KOPT-K1 (cell line): ENCODE measurements around the gene HLA-F.

Source experiments
- H3K27ac ChIP-seq: fragments of 200-600 bp; sonication (generic); 2 replicates; pipeline ENCODE4 v1.5.1; 2016; ENCODE audit warnings: antibody characterized with exemption, mild to moderate bottlenecking, low read depth, low read length; ENCODE audit not compliant: poor library complexity, severe bottlenecking
- H3K36me3 ChIP-seq: fragments of 200-600 bp; sonication (generic); 2 replicates; pipeline ENCODE4 v1.5.1; 2017; ENCODE audit warnings: antibody characterized with exemption, mild to moderate bottlenecking, low read length, moderate library complexity; ENCODE audit not compliant: insufficient read depth
- H3K9me3 ChIP-seq: fragments of 200-600 bp; sonication (generic); 2 replicates; pipeline ENCODE4 v1.5.1; 2017; ENCODE audit warnings: antibody characterized with exemption, low read length, mild to moderate bottlenecking; ENCODE audit not compliant: insufficient read depth, poor library complexity, severe bottlenecking

Gene HLA-F

GRCh38 chr6:29708432-29709179 is 14.6 kb upstream of the HLA-F start:
- no peaks in the 10 kb centered on the region for H3K9me3 ChIP-seq
- H3K27ac ChIP-seq, result no peak overlapping the region
- no peaks in the 10 kb centered on the region for H3K36me3 ChIP-seq

DNA sequence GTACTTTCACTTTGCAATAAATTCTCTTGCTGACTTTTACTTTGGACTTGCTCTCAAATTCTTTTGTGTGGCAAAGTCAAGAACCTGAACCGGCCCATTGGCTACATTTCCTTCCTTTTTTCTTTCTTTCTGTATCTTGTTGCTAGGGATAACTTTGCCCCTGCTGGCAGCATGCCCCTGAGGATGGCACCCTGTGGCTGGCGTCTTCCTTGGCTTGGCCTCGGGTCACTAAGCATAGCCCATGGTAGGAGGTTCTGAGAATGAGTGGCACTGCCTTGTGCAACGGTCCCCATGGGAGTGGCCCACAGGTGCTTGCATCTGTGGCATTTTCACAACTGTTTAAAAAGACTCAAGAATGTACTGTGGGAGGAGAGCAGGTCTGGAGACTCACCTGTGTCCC is 14.0 kb upstream of the HLA-F start:
- Histone ChIP-seq H3K36me3 (no peaks in the 10 kb centered on the region), H3K27ac (no peak overlapping the region), H3K9me3 (no peaks in the 10 kb centered on the region)

DNA sequence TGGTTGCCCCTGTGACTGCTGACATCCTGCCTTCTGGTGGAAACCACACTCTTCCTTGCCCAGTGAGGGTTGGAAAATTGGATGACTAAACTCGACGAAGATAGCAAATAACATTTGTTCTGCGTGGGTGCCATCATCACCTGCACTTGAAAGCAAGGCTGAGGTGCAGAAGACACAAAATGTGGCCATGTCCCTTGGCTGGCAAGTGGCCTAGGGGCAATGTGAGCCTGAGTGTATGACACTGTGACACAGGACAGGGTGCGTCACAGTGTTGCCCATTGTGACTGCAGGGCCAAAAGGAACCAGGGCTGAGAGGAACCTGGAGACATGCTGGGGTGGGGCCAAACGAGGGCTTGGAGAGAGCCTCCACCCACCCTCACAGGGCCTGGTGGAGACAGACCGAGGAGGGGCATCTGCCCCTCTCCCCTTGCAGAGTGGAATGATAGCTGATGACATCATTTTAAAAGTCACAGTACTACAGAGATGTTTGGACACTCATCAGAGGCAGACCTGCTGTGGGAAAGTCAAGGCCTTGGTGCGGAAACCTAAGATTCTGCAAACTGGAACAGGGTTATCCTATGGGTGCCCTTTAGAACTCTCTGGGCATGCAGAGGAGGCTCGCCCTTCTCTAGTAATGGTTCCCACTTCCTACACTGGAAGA is 12.8 kb upstream of the HLA-F start:
- Histone ChIP-seq H3K27ac (no peak overlapping the region), H3K9me3 (no peaks in the 10 kb centered on the region), H3K36me3 (no peaks in the 10 kb centered on the region)

- Histone ChIP-seq H3K27ac (no peak overlapping the region), H3K9me3 (no peaks in the 10 kb centered on the region), H3K36me3 (no peaks in the 10 kb centered on the region)
Observed at GRCh38 chr6:29720863-29721262, 2.4 kb upstream of the HLA-F start.

DNA sequence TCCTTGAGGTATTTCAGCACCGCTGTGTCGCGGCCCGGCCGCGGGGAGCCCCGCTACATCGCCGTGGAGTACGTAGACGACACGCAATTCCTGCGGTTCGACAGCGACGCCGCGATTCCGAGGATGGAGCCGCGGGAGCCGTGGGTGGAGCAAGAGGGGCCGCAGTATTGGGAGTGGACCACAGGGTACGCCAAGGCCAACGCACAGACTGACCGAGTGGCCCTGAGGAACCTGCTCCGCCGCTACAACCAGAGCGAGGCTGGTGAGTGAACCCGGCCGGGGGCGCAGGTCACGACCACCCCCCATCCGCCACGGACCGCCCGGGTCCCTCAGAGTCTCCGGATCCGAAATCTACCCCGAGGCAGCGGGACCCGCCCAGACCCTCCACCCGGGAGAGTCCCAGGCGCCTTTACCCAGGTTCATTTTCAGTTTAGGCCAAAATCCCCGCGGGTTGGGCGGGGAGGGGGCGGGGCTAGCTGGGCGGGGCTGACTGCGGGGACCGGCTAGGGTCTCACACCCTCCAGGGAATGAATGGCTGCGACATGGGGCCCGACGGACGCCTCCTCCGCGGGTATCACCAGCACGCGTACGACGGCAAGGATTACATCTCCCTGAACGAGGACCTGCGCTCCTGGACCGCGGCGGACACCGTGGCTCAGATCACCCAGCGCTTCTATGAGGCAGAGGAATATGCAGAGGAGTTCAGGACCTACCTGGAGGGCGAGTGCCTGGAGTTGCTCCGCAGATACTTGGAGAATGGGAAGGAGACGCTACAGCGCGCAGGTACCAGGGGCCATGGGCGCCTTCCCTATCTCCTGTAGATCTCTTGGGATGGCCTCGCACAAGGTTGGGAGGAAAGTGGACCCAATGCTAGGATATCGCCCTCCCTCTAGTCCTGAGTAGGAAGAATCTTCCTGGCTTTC is 693 bp downstream of the HLA-F start:
- no peaks in the 10 kb centered on the region for H3K9me3 ChIP-seq
- H3K27ac ChIP-seq, result no peak overlapping the region
- no peaks in the 10 kb centered on the region for H3K36me3 ChIP-seq

- Histone ChIP-seq H3K36me3 (no peaks in the 10 kb centered on the region), H3K9me3 (no peaks in the 10 kb centered on the region), H3K27ac (no peak overlapping the region)
Observed at GRCh38 chr6:29724937-29725869, 2.0 kb downstream of the HLA-F start.

DNA sequence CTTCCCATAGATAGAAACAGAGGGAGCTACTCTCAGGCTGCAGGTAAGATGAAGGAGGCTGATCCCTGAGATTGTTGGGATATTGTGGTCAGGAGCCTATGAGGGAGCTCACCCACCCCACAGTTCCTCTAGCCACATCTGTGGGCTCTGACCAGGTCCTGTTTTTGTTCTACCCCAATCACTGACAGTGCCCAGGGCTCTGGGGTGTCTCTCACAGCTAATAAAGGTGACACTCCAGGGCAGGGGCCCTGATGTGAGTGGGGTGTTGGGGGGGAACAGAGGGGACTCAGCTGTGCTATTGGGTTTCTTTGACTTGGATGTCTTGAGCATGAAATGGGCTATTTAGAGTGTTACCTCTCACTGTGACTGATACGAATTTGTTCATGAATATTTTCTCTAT is 2.8 kb downstream of the HLA-F start:
- no peaks in the 10 kb centered on the region for H3K9me3 ChIP-seq
- H3K36me3 ChIP-seq, result no peaks in the 10 kb centered on the region
- H3K27ac ChIP-seq, result no peak overlapping the region

DNA sequence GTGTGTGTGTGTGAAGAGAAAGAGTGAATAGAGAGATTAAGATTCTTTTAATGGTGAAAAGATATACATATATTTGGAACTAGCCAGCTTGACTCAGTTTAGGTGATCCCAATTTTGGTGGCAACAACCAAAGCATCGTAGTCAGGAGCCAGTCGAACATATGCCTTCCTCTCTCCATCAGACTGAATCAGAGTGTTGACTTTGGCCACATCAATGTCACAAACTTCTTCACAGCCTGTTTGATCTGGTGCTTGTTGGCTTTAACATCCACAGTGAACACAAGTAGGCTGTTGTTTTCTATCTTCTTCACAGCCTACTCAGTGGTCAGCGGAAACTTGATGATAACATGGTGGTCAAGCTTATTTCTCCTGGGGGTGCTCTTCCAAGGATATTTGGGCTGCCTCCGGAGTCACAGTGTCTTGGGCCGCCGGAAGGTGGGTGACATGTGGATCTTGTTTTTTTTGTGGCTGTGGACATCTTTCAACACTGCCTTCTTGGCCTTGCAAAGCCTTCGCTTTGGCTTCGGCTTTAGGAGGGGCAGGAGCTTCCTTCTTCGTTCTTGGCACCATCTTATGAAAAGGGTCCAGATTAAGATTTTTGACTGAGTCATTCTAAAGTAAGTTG is 3.4 kb downstream of the HLA-F start:
- Histone ChIP-seq H3K9me3 (no peaks in the 10 kb centered on the region), H3K27ac (no peak overlapping the region), H3K36me3 (no peaks in the 10 kb centered on the region)

GRCh38 chr6:29727637-29728036 is 4.4 kb downstream of the HLA-F start:
- no peaks in the 10 kb centered on the region for H3K9me3 ChIP-seq
- H3K27ac ChIP-seq, result no peak overlapping the region
- H3K36me3 ChIP-seq, result no peaks in the 10 kb centered on the region

DNA sequence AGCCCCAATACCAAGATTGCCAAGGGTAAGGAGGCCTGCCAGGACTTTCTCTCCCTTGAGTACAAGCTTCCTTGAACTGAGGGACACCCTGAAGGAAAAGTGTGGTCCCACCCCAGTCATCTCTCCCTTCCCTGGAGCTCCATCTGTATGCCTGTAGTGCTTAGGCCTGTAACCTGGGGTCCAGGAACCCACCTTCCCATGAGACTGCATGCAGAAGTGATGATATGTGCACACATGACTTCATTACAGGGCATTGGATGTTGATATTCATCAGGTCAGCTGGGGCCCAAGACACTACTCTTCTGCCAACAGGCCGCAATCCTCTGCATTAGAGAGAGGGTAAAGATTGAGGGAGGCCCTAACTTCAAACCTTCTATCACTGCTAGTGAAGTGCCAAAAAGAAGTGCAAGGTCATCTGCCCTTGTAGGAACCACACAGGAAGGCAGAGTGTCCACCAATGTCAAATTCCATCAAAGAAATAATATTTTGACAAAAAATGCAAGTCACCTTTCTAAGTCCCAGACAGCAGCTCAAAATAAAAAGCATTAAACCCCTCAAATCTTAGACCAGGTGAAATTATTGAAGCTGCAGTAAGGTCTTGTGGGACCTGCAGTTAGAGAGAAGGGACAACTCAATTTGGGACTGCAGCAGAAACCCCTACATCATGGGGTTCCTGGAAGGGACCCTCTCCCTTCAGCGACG is 5.1 kb downstream of the HLA-F start:
- no peaks in the 10 kb centered on the region for H3K36me3 ChIP-seq
- no peak overlapping the region for H3K27ac ChIP-seq
- H3K9me3 ChIP-seq, result no peaks in the 10 kb centered on the region

GRCh38 chr6:29728875-29729270 is 5.6 kb downstream of the HLA-F start:
- no peak overlapping the region for H3K27ac ChIP-seq
- H3K36me3 ChIP-seq, result no peaks in the 10 kb centered on the region

GRCh38 chr6:29729774-29730328 is 6.6 kb downstream of the HLA-F start:
- Histone ChIP-seq H3K27ac (no peak overlapping the region), H3K9me3 (no peaks in the 10 kb centered on the region), H3K36me3 (no peaks in the 10 kb centered on the region)

More at GRCh38 chr6:29728875-29729270, 5.6 kb downstream of the HLA-F start:
- no peaks in the 10 kb centered on the region for H3K9me3 ChIP-seq

- Histone ChIP-seq H3K9me3 (no peaks in the 10 kb centered on the region), H3K27ac (no peak overlapping the region), H3K36me3 (no peaks in the 10 kb centered on the region)
Observed at GRCh38 chr6:29730575-29731126, 7.4 kb downstream of the HLA-F start.
